Endothelial cell of coronary artery (primary cell): ENCODE data around the gene COPS7A. TPM values are rescaled to one million over a fixed set of nuclear protein-coding genes. Genes with fewer than 3 reads are reported as not detected.

Experiments
- total RNA-seq: library from RNA; depleted of rRNA; stranded (reverse); fragments of >200 nt; gene quantifications from 2 replicates; pipeline ENCODE4 v1.2.3, GENCODE V29; 2014

COPS7A gene, protein sequence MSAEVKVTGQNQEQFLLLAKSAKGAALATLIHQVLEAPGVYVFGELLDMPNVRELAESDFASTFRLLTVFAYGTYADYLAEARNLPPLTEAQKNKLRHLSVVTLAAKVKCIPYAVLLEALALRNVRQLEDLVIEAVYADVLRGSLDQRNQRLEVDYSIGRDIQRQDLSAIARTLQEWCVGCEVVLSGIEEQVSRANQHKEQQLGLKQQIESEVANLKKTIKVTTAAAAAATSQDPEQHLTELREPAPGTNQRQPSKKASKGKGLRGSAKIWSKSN
- 41.5 and 63.7 TPM in 2 replicates for total RNA-seq

DNA sequence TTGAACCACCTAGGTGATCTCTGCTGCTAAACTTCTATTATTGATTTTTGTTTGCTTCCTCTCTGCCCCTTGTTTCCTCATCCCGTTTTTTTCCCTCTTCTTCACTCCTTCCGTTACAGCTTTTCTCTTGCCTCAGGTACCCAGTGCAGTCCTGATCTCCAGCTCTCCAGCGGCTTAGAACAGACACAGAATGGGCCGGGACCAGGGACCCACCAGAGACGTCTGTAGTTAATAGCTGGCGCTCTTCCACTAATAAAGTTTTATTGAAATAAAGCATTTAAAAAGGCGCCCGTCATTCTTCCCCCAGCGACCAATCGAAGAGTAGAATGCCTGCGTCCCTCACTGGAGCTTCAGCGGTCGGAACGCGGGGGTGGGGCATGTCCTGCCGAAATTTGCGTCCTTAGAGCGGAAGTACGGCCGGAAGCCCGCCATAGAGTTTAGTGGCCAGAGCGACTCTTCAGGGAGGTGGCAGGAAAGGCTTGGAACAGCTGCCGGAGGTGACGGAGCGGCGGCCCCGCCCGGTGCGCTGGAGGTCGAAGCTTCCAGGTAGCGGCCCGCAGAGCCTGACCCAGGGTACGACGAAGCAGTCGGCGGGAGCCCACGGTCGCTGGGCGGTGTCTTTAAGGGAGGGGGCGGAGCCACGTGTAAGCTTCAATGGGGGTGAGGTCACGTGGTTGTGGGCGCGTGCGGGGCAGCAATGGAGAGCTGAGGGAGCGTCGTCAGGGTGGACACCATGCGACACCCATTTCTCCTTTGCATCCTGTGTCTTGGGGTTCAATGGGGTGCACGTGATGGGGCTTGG is at the start of gene COPS7A:
Gene COPS7A (plus strand): TSS at position 440 of the 802 bp plus-strand sequence. CDS start 611 bp downstream, outside the sequence.

DNA sequence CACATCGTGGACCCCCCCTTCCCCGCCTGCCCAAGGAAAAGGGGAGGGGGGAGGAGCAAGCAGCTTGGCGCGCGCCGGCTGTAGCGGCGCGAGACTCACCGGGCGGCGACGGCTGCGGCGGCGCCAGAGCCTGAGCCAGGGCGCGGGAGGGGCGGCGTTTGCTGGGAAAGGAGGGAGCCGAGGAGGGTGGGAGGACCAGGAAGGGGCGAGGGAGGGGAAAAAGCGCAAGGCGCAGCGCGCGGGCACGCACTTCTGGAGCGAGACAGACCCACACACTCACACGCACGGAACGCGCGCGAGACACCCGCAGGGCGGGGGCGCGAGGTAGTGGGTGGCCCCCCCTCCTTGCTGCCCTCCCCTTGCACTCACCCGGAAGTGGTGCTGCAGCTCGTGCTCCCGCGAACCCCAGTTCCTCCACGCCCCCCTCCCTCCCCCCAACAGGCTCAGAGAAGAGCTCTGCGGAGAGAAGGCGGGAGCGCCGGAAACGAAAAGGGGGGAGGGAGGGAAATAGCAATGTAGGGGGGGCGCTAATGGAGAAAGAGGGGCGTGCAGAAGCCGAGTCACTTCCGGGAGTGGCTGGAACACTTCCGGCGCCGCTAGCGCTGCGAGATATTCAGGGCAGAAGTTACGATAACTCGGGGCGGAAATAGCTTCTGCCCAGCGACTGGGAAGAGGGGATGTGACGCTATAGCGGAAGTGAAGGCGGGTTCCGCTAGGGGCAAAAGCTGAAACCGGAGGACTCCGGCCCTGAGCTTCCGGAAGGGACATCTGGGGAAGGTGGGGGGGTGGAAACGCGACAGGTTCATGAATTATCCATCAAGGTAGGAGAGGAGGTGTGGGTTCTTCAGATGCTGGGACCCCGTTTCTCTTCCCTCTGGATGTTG is 34.6 kb upstream of the COPS7A start, which contains the start of gene ZNF384:
Gene ZNF384 (minus strand): TSS at position 377 of the 884 bp plus-strand sequence. CDS start 9,855 bp downstream, outside the sequence.

DNA sequence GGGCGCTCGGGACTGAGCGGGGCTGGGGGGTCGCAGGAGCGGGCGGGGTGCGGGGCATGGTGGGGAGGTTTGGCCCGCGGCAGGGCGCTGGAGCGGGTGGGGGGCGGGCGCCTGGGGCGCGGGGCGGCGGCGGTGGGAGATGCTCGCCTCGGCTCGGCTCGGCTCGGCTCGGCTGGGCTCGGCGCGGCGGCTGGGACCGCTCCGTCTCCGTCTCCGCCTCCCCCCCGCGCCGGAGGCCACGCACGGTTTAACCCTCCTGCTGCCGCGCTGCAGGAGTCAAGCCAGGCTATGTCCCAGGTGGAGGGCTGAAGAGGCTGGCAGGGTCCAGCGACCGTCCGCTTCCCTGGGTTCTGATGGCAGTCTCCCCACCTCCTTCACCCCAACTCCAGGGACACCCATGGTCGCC is 23.2 kb upstream of the COPS7A start, which contains the start of gene PIANP:
Gene PIANP (minus strand): TSS at position 170 of the 406 bp plus-strand sequence. CDS start 2,754 bp downstream, outside the sequence.

DNA sequence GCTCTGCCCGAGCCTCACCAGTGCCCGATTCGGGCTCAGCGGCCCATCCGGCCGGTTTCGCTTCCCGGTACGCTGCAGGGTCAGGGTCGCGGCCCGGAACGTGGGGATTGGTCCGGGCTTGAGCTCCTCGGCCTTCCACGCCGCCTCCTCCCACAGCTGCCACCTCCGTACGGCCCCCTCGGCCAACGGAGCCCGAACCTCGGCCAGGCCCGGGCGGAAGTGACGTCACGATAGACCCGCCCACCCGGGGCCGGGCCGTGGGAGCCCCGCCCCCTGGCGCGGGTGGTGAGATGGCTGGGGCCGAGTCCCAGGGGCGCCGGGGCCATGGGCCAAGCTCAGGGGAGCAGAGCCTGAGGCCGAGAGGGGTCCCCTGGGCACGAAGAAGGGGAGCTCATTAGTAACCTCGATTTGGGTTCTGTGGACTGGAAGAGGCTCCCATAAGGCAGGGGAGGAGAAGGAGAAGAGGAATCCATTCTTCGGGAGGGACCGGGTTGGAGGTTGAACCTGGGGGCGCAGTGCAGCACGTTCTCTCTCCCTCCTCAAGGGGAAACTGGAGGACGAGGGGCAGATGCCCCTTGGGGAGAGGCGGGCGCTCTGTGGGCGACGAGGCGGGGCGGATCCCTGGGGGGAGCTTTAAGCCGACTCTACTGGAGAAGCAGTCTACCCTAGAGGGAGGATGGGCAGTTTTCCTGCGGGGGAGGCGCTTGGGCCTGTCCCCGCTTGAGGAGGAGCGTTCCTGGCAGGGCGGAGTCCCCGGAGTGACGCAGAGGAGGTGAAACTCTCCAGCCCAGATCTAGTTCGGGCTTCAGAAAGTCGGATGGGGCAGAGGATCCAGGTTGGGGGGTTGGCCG is 29.3 kb downstream of the COPS7A start, which contains the start of gene MLF2:
Gene MLF2 (minus strand): TSS at position 221 of the 851 bp plus-strand sequence. CDS start 807 bp downstream, outside the sequence.

DNA sequence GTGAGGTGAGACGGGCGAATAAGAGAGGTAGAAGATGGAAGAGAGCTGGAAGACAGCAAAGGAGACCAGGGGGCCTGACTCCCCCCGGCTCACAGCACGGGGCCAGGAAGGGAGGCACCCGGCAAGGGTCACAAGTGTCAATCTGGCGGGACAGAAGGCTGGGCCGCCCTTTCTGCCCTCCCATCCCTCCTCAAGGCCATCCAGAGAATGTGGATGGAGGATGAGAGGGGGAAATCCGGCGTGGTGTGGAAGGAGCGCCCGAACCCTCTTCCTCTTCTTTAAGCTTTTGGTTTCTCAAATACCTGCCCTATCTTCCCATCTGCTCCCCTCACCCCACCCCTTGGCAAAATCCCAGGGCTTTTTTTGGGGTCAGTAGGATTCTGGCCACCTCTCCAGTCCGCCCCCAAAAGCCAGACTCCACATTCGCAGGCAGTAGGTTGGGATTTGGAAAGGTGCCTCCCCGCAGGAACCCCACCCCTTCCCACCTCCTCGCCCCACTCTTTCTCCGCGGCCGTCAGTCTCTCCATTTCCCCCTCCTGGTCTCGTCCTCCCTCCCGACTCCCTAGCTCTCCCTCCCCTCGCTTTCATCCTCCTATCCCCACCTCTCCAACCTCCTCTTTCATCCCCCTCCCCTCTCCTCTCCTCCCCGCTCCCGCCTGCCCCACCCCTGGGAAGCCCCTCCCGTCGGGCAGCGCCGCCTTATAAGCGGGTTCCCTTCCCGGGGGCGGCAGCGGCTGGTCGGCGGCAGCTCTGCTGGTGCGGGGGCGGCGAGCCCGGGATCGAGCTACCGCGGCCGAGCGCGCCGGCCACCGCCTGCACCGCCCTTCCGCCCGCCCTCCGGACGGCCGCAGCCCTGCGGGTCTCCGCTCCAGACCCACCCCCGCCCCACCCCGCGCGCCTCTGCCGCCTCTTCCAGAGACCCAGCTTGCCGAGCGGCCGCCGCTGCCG is 42.1 kb downstream of the COPS7A start, which contains the start of gene PTMS:
Gene PTMS (plus strand): TSS at position 730 of the 948 bp plus-strand sequence. CDS start 343 bp downstream, outside the sequence.

DNA sequence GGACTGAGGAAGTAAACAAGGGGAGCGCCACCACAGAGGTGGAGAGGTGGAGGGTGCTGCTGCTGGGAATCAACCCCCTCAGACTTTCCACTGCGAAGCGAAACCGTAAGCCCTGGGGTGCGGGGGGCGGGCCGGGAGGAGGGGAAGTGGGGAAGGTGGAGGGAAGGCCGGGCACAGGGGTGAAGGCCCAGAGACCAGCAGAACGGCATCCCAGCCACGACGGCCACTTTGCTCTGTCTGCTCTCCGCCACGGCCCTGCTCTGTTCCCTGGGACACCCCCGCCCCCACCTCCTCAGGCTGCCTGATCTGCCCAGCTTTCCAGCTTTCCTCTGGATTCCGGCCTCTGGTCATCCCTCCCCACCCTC is 48.5 kb downstream of the COPS7A start, which contains the start of gene LAG3:
Gene LAG3 (plus strand): TSS at position 190 of the 365 bp plus-strand sequence. CDS start 333 bp downstream, outside the sequence.

Other genes with a start within 250 kb of the COPS7A start
- gene MRPL51, start 230.8 kb upstream of the COPS7A start, total RNA-seq: 132 and 161 TPM in 2 replicates
- 37.8 and 52.2 TPM in 2 replicates for gene NCAPD2, start 229.9 kb upstream of the COPS7A start, total RNA-seq
- 7,040 and 7,691 TPM in 2 replicates for gene GAPDH, start 189.5 kb upstream of the COPS7A start, total RNA-seq
- 7.9 and 9.7 TPM in 2 replicates for gene IFFO1, start 168.0 kb upstream of the COPS7A start, total RNA-seq
- gene NOP2, start 155.8 kb upstream of the COPS7A start, total RNA-seq: 21.1 and 24.8 TPM in 2 replicates
- gene CHD4, start 116.7 kb upstream of the COPS7A start, total RNA-seq: 201 and 205 TPM in 2 replicates
- not detected in 2 replicates for gene LPAR5, start 88.1 kb upstream of the COPS7A start, total RNA-seq
- 0.27 and 0.28 TPM in 2 replicates for gene ACRBP, start 76.6 kb upstream of the COPS7A start, total RNA-seq
- gene ING4, start 60.9 kb upstream of the COPS7A start, total RNA-seq: 32.6 and 35.5 TPM in 2 replicates
- 9.0 and 12.4 TPM in 2 replicates for gene ZNF384, start 34.7 kb upstream of the COPS7A start, total RNA-seq
- gene PIANP, start 23.2 kb upstream of the COPS7A start, total RNA-seq: under 0.01 TPM in 1 of 2 replicates, not detected in the other
- gene MLF2, start 29.1 kb downstream of the COPS7A start, total RNA-seq: 78.1 and 83.2 TPM in 2 replicates
- gene PTMS, start 42.3 kb downstream of the COPS7A start, total RNA-seq: 78.6 and 93.1 TPM in 2 replicates
- under 0.01 and 0.09 TPM in 2 replicates for gene LAG3, start 48.5 kb downstream of the COPS7A start, total RNA-seq
- gene CD4, start 65.5 kb downstream of the COPS7A start, total RNA-seq: 0.09 TPM in 1 of 2 replicates, not detected in the other
- gene GPR162, start 97.8 kb downstream of the COPS7A start, total RNA-seq: 6.4 and 10.2 TPM in 2 replicates
- gene P3H3, start 104.4 kb downstream of the COPS7A start, total RNA-seq: 57.4 and 81.5 TPM in 2 replicates
- gene GNB3, start 116.9 kb downstream of the COPS7A start, total RNA-seq: 1.3 and 1.5 TPM in 2 replicates
- gene CDCA3, start 127.2 kb downstream of the COPS7A start, total RNA-seq: 5.0 and 14.8 TPM in 2 replicates
- gene USP5, start 128.1 kb downstream of the COPS7A start, total RNA-seq: 82.9 and 94.1 TPM in 2 replicates
- gene TPI1, start 143.5 kb downstream of the COPS7A start, total RNA-seq: 1,012 and 1,804 TPM in 2 replicates
- 3.2 and 3.5 TPM in 2 replicates for gene SPSB2, start 149.3 kb downstream of the COPS7A start, total RNA-seq
- gene LRRC23, start 180.8 kb downstream of the COPS7A start, total RNA-seq: 3.0 and 7.5 TPM in 2 replicates
- gene ENO2, start 190.5 kb downstream of the COPS7A start, total RNA-seq: 5.6 and 33.4 TPM in 2 replicates
- 8.1 and 15.3 TPM in 2 replicates for gene ATN1, start 203.9 kb downstream of the COPS7A start, total RNA-seq
- gene RNU7-1, start 219.8 kb downstream of the COPS7A start, total RNA-seq: not detected in 2 replicates
- gene C12orf57, start 220.0 kb downstream of the COPS7A start, total RNA-seq: 115 and 143 TPM in 2 replicates
- 0.09 and 0.19 TPM in 2 replicates for gene PTPN6, start 227.3 kb downstream of the COPS7A start, total RNA-seq
- gene PHB2, start 246.6 kb downstream of the COPS7A start, total RNA-seq: 143 and 181 TPM in 2 replicates
- gene EMG1, start 246.9 kb downstream of the COPS7A start, total RNA-seq: 37.2 and 38.7 TPM in 2 replicates